ENCODE results near the gene RAD54L2. TPM values are rescaled to one million over a fixed set of nuclear protein-coding genes. Genes with fewer than 3 reads are reported as not detected.

Gene RAD54L2, protein sequence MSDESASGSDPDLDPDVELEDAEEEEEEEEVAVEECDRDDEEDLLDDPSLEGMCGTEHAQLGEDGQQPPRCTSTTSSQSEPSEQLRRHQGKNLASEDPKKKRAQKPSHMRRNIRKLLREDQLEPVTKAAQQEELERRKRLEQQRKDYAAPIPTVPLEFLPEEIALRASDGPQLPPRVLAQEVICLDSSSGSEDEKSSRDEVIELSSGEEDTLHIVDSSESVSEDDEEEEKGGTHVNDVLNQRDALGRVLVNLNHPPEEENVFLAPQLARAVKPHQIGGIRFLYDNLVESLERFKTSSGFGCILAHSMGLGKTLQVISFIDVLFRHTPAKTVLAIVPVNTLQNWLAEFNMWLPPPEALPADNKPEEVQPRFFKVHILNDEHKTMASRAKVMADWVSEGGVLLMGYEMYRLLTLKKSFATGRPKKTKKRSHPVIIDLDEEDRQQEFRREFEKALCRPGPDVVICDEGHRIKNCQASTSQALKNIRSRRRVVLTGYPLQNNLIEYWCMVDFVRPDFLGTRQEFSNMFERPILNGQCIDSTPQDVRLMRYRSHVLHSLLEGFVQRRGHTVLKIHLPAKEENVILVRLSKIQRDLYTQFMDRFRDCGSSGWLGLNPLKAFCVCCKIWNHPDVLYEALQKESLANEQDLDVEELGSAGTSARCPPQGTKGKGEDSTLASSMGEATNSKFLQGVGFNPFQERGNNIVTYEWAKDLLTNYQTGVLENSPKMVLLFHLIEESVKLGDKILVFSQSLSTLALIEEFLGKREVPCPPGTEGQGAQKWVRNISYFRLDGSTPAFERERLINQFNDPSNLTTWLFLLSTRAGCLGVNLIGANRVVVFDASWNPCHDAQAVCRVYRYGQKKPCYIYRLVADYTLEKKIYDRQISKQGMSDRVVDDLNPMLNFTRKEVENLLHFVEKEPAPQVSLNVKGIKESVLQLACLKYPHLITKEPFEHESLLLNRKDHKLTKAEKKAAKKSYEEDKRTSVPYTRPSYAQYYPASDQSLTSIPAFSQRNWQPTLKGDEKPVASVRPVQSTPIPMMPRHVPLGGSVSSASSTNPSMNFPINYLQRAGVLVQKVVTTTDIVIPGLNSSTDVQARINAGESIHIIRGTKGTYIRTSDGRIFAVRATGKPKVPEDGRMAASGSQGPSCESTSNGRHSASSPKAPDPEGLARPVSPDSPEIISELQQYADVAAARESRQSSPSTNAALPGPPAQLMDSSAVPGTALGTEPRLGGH (N-terminal part only)
- 10 to 100 TPM; 11.0 to 14.6 (median 12.7) TPM for total RNA-seq
- polyA plus RNA-seq, result 5.1 TPM
- long read RNA-seq, donor 1, full-length matches to known transcripts, result 1 of 26 reads
- long read RNA-seq, donor 1, partial matches to known transcripts, result 12 of 26 reads
- long read RNA-seq, donor 1, other reads (novel, unspliced or antisense), result 13 of 26 reads
- long read RNA-seq, donor 2, partial matches to known transcripts, result 0 of 1 reads
- long read RNA-seq, donor 2, other reads (novel, unspliced or antisense), result 1 of 1 reads
- long read RNA-seq, donor 3, partial matches to known transcripts, result 11 of 23 reads
- long read RNA-seq, donor 3, other reads (novel, unspliced or antisense), result 12 of 23 reads
- long read RNA-seq, donor 4, partial matches to known transcripts, result 1 of 11 reads
- long read RNA-seq, donor 4, other reads (novel, unspliced or antisense), result 10 of 11 reads

- Histone ChIP-seq H3K4me1 (ENCODE audit: control insufficient read depth, insufficient read depth, low read length) (peaks cover 3% of the 10 kb centered on the region), H3K27me3 (ENCODE audit: control insufficient read depth, insufficient read depth) (no peaks in the 10 kb centered on the region), H3K4me3 (ENCODE audit: low read length) (peak within 1 kb of the TSS; percentile 100), H3K27ac (ENCODE audit: low read length) (peak within 1 kb of the TSS; percentile 95), H3K9me3 (ENCODE audit: control insufficient read depth, low read length) (no peaks in the 10 kb centered on the region)
- ATAC-seq (peak; percentile 97), DNase-seq (peak; percentile 83 to 94 (median 93))
- intact Hi-C loops (cut with DNase I), result no loop called here
- under 1% methylated on average over 91 of the region's 91 CpGs for WGBS
These were observed at the start of gene RAD54L2 for GRCh38 chr3:51538459-51539290. RAD54L2 (plus strand) TSS chr3:51538719; CDS start chr3:51590421, 51,702 bp downstream.

DNA sequence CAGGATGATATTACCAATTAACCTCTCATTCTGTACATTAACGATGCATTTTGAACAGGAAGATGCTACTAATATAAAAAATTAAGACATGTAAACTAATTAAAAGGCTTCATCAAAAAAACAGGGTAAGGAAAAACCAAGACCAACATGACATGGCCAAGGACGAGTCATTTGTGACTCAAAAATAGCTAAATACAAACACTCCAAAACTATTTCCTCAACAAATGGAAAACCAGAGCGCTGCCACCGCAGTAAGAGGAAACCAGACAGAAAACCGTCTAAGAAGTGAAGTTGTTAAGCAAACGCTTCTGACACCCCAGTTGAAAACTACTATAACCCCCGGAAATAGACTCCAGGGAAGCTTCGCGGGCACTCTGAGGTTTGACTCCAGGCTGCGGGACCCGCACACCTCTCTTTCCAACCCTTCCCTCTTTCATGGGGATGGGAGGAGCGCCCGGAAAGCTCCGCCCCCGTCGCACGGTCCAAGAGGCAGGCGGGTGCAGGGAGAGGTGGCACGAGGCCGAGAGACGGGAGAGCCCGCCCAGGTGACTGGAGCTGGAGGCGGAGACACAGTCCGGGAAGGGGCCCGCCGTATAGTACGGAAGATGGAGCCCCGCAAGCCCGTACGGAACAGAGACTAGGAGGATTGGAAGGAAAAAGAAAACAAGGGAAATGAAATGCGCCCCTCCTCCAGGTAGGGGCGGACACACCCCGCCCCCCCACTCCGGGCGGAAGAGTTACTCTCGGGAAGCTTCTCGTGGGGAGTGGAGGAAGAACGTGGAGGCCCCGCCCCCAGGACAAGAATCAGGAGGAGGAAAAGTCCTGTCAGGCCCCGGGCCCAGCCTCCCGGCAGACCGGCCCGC, 39.4 kb upstream of the RAD54L2 start:
- under 1% methylated on average over 43 of the region's 43 CpGs for WGBS
- no peaks in the 10 kb centered on the region for H3K27me3 ChIP-seq (ENCODE audit: control insufficient read depth, insufficient read depth)
- no peaks in the 10 kb centered on the region for H3K9me3 ChIP-seq (ENCODE audit: control insufficient read depth, low read length)
- DNase-seq (peak; percentile 94 to 98 (median 98)), ATAC-seq (peak; percentile 89)
- peak overlapping the region; percentile 98 for H3K27ac ChIP-seq (ENCODE audit: low read length)
- H3K4me3 ChIP-seq (ENCODE audit: low read length), result peak overlapping the region; percentile 91
- intact Hi-C loops (cut with DNase I), result no loop called here
- no peaks in the 10 kb centered on the region for H3K4me1 ChIP-seq (ENCODE audit: control insufficient read depth, insufficient read depth, low read length)

- Histone ChIP-seq H3K4me3 (ENCODE audit: low read length) (no peak overlapping the region), H3K27me3 (ENCODE audit: control insufficient read depth, insufficient read depth) (no peaks in the 10 kb centered on the region), H3K4me1 (ENCODE audit: control insufficient read depth, insufficient read depth, low read length) (no peaks in the 10 kb centered on the region), H3K9me3 (ENCODE audit: control insufficient read depth, low read length) (no peaks in the 10 kb centered on the region), H3K27ac (ENCODE audit: low read length) (peak overlapping the region; percentile 62)
- WGBS, result 93% methylated on average over 14 of the region's 14 CpGs
- intact Hi-C loops (cut with DNase I), result loop anchor here (5.0 to 10.0 kb wide), 5 partner anchors 167 to 304 kb away; partner anchors contain the start of gene TEX264 (in 2 of the 4)
- ATAC-seq (no peak), DNase-seq (peak; percentile 28 to 61 (median 60))
These were observed 37.8 kb upstream of the RAD54L2 start for GRCh38 chr3:51500632-51501131.

GRCh38 chr3:51501833-51502561, 36.5 kb upstream of the RAD54L2 start:
- ATAC-seq, result peak; percentile 12 to 21
- whole genome bisulfite sequencing, result 9% methylated on average over 6 of the region's 6 CpGs
- peak; percentile 78 to 93 (median 90) for DNase-seq
- Histone ChIP-seq H3K4me3 (ENCODE audit: low read length) (no peak overlapping the region), H3K27ac (ENCODE audit: low read length) (no peak overlapping the region), H3K27me3 (ENCODE audit: control insufficient read depth, insufficient read depth) (no peaks in the 10 kb centered on the region), H3K9me3 (ENCODE audit: control insufficient read depth, low read length) (no peaks in the 10 kb centered on the region), H3K4me1 (ENCODE audit: control insufficient read depth, insufficient read depth, low read length) (no peaks in the 10 kb centered on the region)
- intact Hi-C loops (cut with DNase I), result loop anchor here (5.0 to 10.0 kb wide), 5 partner anchors 165 to 303 kb away; partner anchors contain the start of gene TEX264 (in 2 of the 4)

- H3K9me3 ChIP-seq (ENCODE audit: control insufficient read depth, low read length), result no peaks in the 10 kb centered on the region
- DNase-seq (no peak), ATAC-seq (no peak)
- H3K4me1 ChIP-seq (ENCODE audit: control insufficient read depth, insufficient read depth, low read length), result no peaks in the 10 kb centered on the region
- no peaks in the 10 kb centered on the region for H3K27me3 ChIP-seq (ENCODE audit: control insufficient read depth, insufficient read depth)
- H3K27ac ChIP-seq (ENCODE audit: low read length), result no peak overlapping the region
- no peak overlapping the region for H3K4me3 ChIP-seq (ENCODE audit: low read length)
- WGBS, result 37% methylated on average over 2 of the region's 2 CpGs
- intact Hi-C loops (cut with DNase I), result loop anchor here (5.0 to 10.0 kb wide), 5 partner anchors 165 to 302 kb away; partner anchors contain the start of gene TEX264 (in 2 of the 4)
These were observed 36.0 kb upstream of the RAD54L2 start for GRCh38 chr3:51502562-51502910.

GRCh38 chr3:51503007-51503406, 35.5 kb upstream of the RAD54L2 start:
- 88% methylated on average over 2 of the region's 2 CpGs for WGBS
- no peak overlapping the region for H3K27ac ChIP-seq (ENCODE audit: low read length)
- no peaks in the 10 kb centered on the region for H3K4me1 ChIP-seq (ENCODE audit: control insufficient read depth, insufficient read depth, low read length)
- ATAC-seq (no peak), DNase-seq (no peak)
- no peak overlapping the region for H3K4me3 ChIP-seq (ENCODE audit: low read length)
- intact Hi-C loops (cut with DNase I), result loop anchor here (5.0 to 10.0 kb wide), 5 partner anchors 164 to 302 kb away; partner anchors contain the start of gene TEX264 (in 2 of the 4)
- no peaks in the 10 kb centered on the region for H3K27me3 ChIP-seq (ENCODE audit: control insufficient read depth, insufficient read depth)
- H3K9me3 ChIP-seq (ENCODE audit: control insufficient read depth, low read length), result no peaks in the 10 kb centered on the region

GRCh38 chr3:51508255-51508654, 30.3 kb upstream of the RAD54L2 start:
- Histone ChIP-seq H3K4me1 (ENCODE audit: control insufficient read depth, insufficient read depth, low read length) (no peaks in the 10 kb centered on the region), H3K9me3 (ENCODE audit: control insufficient read depth, low read length) (no peaks in the 10 kb centered on the region), H3K4me3 (ENCODE audit: low read length) (no peak overlapping the region), H3K27me3 (ENCODE audit: control insufficient read depth, insufficient read depth) (no peaks in the 10 kb centered on the region), H3K27ac (ENCODE audit: low read length) (no peak overlapping the region)
- DNase-seq (no peak), ATAC-seq (no peak)
- intact Hi-C loops (cut with DNase I), result loop anchor here in 2 of 4 donors (5.0 to 10.0 kb wide), 2 partner anchors 294 to 297 kb away; no protein-coding TSS in a partner anchor
- 85% methylated on average over 9 of the region's 9 CpGs for WGBS

- ATAC-seq (no peak), DNase-seq (no peak)
- WGBS, result 81% methylated on average over 1 of the region's 1 CpG
- no peaks in the 10 kb centered on the region for H3K27me3 ChIP-seq (ENCODE audit: control insufficient read depth, insufficient read depth)
- intact Hi-C loops (cut with DNase I), result no loop called here
- no peaks in the 10 kb centered on the region for H3K4me1 ChIP-seq (ENCODE audit: control insufficient read depth, insufficient read depth, low read length)
- no peak overlapping the region for H3K27ac ChIP-seq (ENCODE audit: low read length)
- no peaks in the 10 kb centered on the region for H3K9me3 ChIP-seq (ENCODE audit: control insufficient read depth, low read length)
- H3K4me3 ChIP-seq (ENCODE audit: low read length), result no peak overlapping the region
These were observed 27.5 kb upstream of the RAD54L2 start for GRCh38 chr3:51510996-51511395.
